HUES6 (cell line): ENCODE data around the gene NRIP3.

Source experiments
- H3K27ac ChIP-seq: 2 replicates; pipeline ENCODE4 v1.7.0; 2013; ENCODE audit warnings: low read depth, mild to moderate bottlenecking, low read length, inconsistent platforms
- H3K27me3 ChIP-seq: 2 replicates; pipeline ENCODE4 v1.6.1; 2013; ENCODE audit warnings: low read length; ENCODE audit not compliant: control insufficient read depth, insufficient read depth
- H3K36me3 ChIP-seq: 2 replicates; pipeline ENCODE4 v1.6.1; 2013; ENCODE audit warnings: low read length; ENCODE audit not compliant: control insufficient read depth, insufficient read depth
- H3K4me1 ChIP-seq: 2 replicates; pipeline ENCODE4 v1.6.1; 2013; ENCODE audit warnings: low read length; ENCODE audit not compliant: control insufficient read depth, insufficient read depth
- H3K4me3 ChIP-seq: 2 replicates; pipeline ENCODE4 v1.5.1; 2013; ENCODE audit warnings: low read depth, low read length
- H3K9ac ChIP-seq: one replicate; pipeline ENCODE4 v1.6.1; 2013; ENCODE audit warnings: mild to moderate bottlenecking, low read length
- H3K9me3 ChIP-seq: 2 replicates; pipeline ENCODE4 v1.6.1; 2013; ENCODE audit warnings: low read depth, low read length; ENCODE audit not compliant: control insufficient read depth, insufficient read depth

The NRIP3 gene

DNA sequence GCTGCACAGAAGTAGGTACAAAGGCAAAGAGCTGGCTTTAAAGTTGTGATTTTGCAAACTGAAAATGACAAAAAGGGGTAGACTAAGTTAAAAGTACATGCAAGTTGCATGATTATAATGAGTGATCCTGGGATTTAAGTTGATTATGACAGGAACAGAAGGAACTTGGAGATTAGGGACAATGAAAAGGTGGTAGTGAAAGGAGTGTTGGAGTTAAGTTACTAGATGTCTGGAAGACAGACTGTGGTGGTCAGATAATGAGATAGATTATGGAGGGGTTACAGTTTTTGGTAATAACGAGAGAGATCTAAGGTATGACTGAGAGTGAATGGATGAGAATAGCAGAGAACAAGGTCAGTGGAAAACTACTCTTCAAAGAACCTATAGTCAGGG is 31.9 kb downstream of the NRIP3 start:
- H3K4me3 ChIP-seq = no peak overlapping the region
- no peaks in the 10 kb centered on the region for H3K4me1 ChIP-seq
- no peaks in the 10 kb centered on the region; the same call in 1 of the 2 replicates for H3K36me3 ChIP-seq
- H3K9ac ChIP-seq = no peak overlapping the region
- no peak overlapping the region for H3K27ac ChIP-seq
- no peaks in the 10 kb centered on the region for H3K27me3 ChIP-seq
- peaks cover under 1% of the 10 kb centered on the region; the same call in 1 of the 2 replicates for H3K9me3 ChIP-seq

DNA sequence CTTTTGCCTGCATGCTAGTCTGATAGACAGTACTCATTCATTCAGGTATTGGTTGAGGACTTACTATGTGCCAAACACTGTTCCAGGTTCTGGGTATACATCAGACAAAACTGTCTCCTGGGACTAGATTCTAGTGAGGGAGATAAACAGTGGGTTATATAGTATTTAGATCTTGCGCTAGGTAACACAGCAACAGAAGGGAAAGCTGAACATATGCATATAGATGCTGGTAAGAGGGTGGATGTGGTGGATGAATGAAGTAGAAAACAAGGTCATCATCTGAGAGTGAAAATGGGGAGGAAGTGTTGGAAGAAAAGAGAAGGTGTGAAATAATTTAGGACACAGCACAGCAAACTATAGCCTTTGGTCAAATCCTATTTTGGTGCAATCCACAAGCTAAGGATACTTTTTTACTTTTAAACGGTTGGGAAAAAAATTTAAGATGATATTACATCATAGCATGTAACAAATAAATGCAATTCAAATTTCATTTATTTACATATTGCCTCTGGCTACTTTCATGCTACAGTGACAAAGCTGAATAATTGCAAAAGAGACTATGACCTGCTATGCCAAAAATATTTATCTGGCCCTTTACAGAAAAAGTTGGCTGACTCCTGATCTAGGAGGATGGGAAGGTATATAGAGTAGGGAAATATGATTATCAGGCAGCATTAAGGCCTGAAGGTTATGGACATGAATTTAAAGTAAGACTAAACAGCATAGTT is 32.4 kb downstream of the NRIP3 start:
- Histone ChIP-seq H3K9me3 (no peaks in the 10 kb centered on the region), H3K36me3 (no peaks in the 10 kb centered on the region; the same call in 1 of the 2 replicates), H3K9ac (no peak overlapping the region), H3K4me3 (no peak overlapping the region), H3K27ac (no peak overlapping the region), H3K4me1 (no peaks in the 10 kb centered on the region), H3K27me3 (no peaks in the 10 kb centered on the region)

DNA sequence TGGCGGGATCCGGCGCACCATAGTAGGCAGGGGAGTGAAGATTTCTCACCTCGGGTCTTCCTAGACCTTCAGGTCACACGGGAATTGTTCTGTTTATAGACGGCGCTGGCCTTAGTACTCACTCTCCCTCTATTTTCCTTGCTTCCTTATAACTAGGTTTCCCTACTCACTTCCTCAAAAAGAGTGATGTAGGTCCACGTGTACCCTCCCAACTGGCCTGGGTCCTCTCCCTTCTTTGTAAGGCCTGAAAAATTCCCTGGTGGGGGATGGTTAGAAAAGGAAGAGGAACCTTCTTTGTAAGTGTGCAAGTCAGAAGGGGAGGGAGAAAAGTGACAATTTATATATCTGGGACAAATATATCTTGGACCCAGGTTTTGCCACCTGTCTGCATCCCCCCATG is 36.6 kb downstream of the NRIP3 start:
- Histone ChIP-seq H3K27me3 (no peaks in the 10 kb centered on the region), H3K36me3 (no peaks in the 10 kb centered on the region; the same call in 1 of the 2 replicates), H3K4me3 (no peak overlapping the region), H3K4me1 (0 out of 2 replicates have a peak, but pooled peaks cover 3% of the 10 kb centered on the region), H3K9ac (no peak overlapping the region), H3K27ac (no peak overlapping the region), H3K9me3 (no peaks in the 10 kb centered on the region)

DNA sequence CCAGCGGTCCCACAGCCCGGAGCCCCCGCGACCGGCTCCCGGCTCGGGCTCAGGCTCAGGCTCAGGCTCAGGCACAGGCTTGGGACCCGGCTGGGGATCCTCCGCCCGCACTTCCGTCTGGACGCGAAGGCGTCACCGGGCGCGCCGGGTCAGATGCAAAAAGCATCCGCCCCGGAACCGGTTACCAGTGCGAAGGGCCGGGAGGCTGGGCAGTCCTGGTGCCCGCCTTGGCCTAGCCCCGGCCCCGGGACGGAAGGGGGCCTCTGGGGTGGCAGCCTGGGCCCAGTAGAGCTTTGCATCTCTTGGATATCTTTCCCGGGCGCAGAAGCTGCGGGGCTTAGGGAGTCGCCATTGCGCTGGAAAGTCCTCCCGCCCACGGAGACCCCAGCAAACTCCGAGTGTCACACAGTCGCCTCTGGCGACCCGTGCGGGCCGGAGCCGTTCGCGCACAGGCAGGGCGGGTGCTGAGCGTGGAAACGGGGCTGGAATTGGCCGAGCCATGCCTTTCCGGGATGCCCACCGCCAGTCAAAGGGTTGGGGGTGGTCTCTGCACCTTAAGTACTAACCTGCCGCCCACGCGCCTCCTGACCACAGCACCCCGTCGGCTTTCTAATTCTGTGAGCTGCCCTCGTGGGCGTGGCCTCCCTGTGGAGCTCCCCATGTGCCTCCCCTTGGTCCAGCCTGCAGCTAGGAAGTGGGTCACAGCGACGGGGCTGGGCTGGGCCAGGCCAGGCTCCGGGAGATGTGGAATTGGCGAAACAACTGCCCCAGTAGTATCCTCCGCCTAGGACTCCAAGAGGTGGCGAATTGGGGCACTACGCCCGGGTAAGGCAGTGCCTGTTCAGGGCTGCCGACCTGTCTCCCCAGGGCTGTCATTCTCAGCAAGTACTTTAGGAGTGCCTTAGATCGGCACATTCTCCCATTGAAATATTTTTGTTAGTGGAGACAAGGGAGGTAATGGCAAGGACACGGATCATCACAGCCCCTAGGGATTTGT is 39.2 kb downstream of the NRIP3 start, which contains the start of gene TMEM9B:
Gene TMEM9B (minus strand): TSS at position 119 of the 997 bp plus-strand sequence. CDS start 129 bp downstream, outside the sequence.
- Histone ChIP-seq H3K4me3 (peak within 1 kb of the TSS; percentile 89), H3K9ac (peak within 1 kb of the TSS; percentile 84), H3K27me3 (no peaks in the 10 kb centered on the region), H3K9me3 (no peaks in the 10 kb centered on the region), H3K4me1 (peaks cover 6% of the 10 kb centered on the region; the same call in 1 of the 2 replicates), H3K27ac (peak within 1 kb of the TSS; percentile 76; the same call in 1 of the 2 replicates), H3K36me3 (no peaks in the 10 kb centered on the region; the same call in 1 of the 2 replicates)

DNA sequence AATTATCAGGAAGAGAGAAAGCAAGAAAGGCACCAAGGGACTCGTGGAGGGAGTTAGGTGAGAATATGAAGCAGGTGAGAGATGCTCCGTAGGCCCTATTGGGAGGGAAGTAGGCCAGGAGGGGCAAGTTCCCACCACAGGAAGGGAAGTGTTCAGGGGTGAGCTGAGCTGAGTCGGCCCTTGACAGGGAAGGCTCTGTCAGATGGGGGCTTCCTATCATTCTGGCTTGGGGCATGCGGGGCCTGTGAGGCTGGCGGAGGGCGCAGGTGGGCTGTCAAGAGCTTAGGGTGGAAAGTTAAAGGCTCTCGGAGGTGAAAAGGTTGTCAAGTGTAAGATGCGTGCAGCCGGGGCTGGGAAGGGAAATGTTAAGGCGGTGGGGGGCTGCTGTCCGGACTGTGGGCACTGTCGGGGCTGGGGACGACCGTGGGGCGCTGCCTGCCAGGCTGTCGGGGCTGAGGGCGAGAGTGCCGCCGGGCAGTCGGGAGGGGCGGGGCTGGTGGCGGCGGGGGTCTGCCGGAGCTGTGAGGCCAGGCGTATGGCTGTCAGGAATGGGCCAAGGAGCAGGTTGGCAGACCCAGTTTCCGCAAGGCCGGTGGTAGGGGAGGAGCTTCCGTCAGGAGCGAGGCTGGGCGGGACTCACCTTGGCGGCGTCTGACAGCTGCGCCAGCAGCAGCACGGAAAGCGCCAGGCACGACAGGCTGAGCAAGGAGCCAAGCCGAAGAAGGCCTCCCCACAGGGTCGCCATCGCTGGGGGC is 40.1 kb downstream of the NRIP3 start:
- H3K27ac ChIP-seq = peak overlapping the region; percentile 76; the same call in 1 of the 2 replicates

DNA sequence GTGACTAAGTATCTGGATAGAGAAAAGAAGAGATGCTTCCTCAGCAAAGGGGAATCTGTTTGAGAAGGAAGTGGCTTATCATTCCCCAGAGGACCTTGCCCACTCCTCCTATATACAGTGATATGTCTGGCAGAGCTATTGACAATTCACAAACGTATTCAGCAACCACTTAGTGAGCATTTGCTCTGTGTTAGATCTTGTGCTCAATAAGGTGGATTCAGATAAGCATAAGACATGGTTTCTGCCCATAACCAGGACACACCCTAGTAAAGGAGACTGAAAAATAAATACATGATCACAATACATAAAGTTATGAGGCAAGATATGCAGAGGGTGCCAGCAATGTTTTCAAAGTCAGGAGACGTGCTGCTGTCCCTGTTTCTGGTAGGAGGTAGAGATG is 41.0 kb downstream of the NRIP3 start:
- peak overlapping the region; percentile 89; the same call in 1 of the 2 replicates for H3K4me3 ChIP-seq
- H3K36me3 ChIP-seq = no peaks in the 10 kb centered on the region; the same call in 1 of the 2 replicates
- no peaks in the 10 kb centered on the region for H3K27me3 ChIP-seq
- H3K9ac ChIP-seq = no peak overlapping the region
- no peaks in the 10 kb centered on the region for H3K9me3 ChIP-seq
- peaks cover 13% of the 10 kb centered on the region; the same call in 1 of the 2 replicates for H3K4me1 ChIP-seq
- no peak overlapping the region for H3K27ac ChIP-seq

More for the DNA sequence above, 40.1 kb downstream of the NRIP3 start:
- peaks cover 13% of the 10 kb centered on the region; the same call in 1 of the 2 replicates for H3K4me1 ChIP-seq
- no peaks in the 10 kb centered on the region for H3K9me3 ChIP-seq
- peak overlapping the region; percentile 89 for H3K4me3 ChIP-seq
- H3K36me3 ChIP-seq = no peaks in the 10 kb centered on the region; the same call in 1 of the 2 replicates
- peak overlapping the region; percentile 84 for H3K9ac ChIP-seq
- no peaks in the 10 kb centered on the region for H3K27me3 ChIP-seq

DNA sequence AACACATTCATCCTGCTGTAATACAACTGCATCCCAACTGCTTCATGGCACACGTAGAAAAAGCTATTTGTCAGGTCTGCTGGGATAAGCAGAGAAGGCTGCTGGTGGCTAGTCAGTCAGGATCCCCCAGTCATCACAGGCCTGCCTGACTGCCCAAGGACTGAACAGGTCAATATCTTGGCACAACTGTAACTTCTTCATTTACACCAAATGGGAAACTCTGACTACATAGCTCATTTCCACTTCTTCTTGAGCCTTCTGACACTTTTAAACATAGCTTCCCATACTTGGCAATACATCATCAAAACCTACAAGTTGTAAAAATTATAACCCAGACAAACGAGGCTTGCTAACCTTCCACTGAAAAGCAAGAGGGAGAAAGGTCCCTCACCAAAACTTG is 42.4 kb downstream of the NRIP3 start:
- Histone ChIP-seq H3K9ac (no peak overlapping the region), H3K36me3 (no peaks in the 10 kb centered on the region), H3K27me3 (no peaks in the 10 kb centered on the region), H3K9me3 (no peaks in the 10 kb centered on the region), H3K4me3 (no peak overlapping the region), H3K4me1 (peaks cover 13% of the 10 kb centered on the region; the same call in 1 of the 2 replicates), H3K27ac (no peak overlapping the region)

DNA sequence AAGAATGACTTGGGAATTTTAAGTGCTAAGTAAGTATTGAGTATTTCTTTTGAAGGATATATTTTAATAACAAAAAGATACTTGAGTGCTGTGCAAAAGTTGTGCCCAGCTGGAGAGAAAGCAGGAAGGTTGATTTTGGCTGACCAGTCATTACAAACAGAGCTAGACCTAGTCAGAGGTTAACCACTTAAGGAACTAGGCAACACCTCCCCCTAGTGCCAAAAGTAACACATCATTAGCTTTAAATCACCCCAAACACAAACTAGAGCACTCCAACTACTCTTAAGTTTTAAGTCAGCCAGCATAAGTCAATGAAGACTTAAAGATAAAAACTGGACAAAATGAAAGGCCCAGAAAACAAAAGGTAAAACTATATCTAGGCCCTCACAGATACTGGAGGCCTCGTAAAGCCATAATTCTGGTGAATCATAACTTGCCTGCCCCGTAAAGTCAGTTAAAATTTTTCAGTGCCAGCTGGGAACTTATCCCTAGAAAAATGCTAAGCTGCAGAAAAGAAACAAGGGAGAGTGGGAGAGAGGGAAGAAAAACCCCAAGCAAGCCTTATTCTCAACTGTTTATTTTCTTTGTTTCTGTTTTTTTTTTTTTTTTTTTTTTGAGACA is 44.1 kb downstream of the NRIP3 start:
- Histone ChIP-seq H3K36me3 (peaks cover 8% of the 10 kb centered on the region), H3K27me3 (no peaks in the 10 kb centered on the region), H3K9me3 (peaks cover 2% of the 10 kb centered on the region), H3K9ac (no peak overlapping the region), H3K4me3 (no peak overlapping the region), H3K27ac (no peak overlapping the region), H3K4me1 (peaks cover 13% of the 10 kb centered on the region; the same call in 1 of the 2 replicates)

DNA sequence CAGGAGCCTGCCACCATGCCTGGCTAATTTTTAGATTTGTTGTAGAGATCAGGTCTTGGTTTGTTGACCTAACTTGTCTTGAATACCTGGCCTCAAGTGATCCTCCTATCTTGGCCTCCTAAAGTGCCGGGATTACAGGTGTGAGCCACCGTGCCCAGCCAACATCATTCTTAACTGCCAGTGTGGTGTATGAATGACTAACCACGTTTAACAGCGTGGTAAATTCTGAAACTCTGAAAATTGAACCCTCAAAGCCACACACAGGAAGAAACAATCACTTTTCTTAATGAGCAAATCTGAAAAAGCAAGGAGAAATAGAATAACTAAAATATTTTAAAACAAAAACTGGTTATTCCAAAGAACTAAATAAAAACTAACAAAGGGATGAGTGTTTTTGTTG is 46.9 kb downstream of the NRIP3 start:
- Histone ChIP-seq H3K36me3 (peaks cover 20% of the 10 kb centered on the region), H3K4me1 (peaks cover 10% of the 10 kb centered on the region; the same call in 1 of the 2 replicates), H3K4me3 (no peak overlapping the region), H3K27me3 (no peaks in the 10 kb centered on the region), H3K27ac (no peak overlapping the region), H3K9me3 (peaks cover 2% of the 10 kb centered on the region), H3K9ac (no peak overlapping the region)

DNA sequence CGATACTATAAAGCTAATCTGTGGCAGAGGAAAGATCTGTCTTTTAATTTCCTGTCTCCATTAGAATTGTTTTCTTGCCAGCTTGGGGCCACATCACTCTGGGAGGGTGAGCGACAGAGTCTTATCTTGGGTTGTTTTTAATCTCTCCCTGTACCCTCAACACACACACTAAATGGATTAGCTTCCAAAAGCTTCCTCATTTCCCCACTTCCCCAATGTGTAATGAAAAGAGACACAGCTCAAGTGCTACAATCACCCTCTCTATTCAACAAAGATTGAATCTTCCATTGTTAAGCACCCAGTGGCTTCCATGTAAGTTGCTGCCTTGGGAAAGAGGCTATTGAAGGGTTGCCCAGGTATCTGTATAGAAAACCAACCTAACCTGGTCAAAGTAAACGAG is 54.9 kb downstream of the NRIP3 start:
- no peak overlapping the region for H3K27ac ChIP-seq
- peaks cover 11% of the 10 kb centered on the region for H3K36me3 ChIP-seq
- H3K9me3 ChIP-seq = no peaks in the 10 kb centered on the region
- H3K4me1 ChIP-seq = no peaks in the 10 kb centered on the region
- no peaks in the 10 kb centered on the region for H3K27me3 ChIP-seq
- no peak overlapping the region for H3K9ac ChIP-seq
- H3K4me3 ChIP-seq = no peak overlapping the region
